Stomach (tissue), 4 donors: ENCODE measurements around the gene EIF5AL1.
"Not testable (repeated sequence)": the region's sequence is repeated elsewhere in the genome, so short reads cannot be mapped to it uniquely, and the experiment has no call there.

ENCODE experiments used
- EP300 ChIP-seq: sonication (generic); formaldehyde crosslinking; IDR thresholded peaks from one replicate; pipeline ENCODE4 v1.6.1; 2017; ENCODE audit warnings: antibody characterized with exemption
- POLR2A ChIP-seq, 4 donors: fragments of 450-650 bp; IDR thresholded peaks; one replicate each; pipeline ENCODE4 v1.6.1; 2016; ENCODE audit warnings: antibody characterized with exemption in 4 of 4, control low read depth in 2 of 4, mild to moderate bottlenecking in 1 of 4, moderate library complexity in 1 of 4
- POLR2AphosphoS5 ChIP-seq, 3 donors: sonication (generic); formaldehyde crosslinking; IDR thresholded peaks; one replicate each; pipeline ENCODE4 v1.6.1; 2016; ENCODE audit warnings: antibody characterized with exemption in 3 of 3
- TF ChIP-seq, protein P1 (sequence below), 7 experiments: fragments of 450-650 bp in 4 of 7; fragments of 200-600 bp in 3 of 7; sonication (generic) in 3 of 7; IDR thresholded peaks; one replicate each; pipeline ENCODE4 v1.5.1; 2016 to 2019; ENCODE audit warnings: antibody characterized with exemption in 7 of 7, control low read depth in 2 of 7, mild to moderate bottlenecking in 1 of 7

GRCh38 chr10:79533142-79533902 lies 21.0 kb downstream of the EIF5AL1 start:
- TF ChIP-seq, protein P1, sequence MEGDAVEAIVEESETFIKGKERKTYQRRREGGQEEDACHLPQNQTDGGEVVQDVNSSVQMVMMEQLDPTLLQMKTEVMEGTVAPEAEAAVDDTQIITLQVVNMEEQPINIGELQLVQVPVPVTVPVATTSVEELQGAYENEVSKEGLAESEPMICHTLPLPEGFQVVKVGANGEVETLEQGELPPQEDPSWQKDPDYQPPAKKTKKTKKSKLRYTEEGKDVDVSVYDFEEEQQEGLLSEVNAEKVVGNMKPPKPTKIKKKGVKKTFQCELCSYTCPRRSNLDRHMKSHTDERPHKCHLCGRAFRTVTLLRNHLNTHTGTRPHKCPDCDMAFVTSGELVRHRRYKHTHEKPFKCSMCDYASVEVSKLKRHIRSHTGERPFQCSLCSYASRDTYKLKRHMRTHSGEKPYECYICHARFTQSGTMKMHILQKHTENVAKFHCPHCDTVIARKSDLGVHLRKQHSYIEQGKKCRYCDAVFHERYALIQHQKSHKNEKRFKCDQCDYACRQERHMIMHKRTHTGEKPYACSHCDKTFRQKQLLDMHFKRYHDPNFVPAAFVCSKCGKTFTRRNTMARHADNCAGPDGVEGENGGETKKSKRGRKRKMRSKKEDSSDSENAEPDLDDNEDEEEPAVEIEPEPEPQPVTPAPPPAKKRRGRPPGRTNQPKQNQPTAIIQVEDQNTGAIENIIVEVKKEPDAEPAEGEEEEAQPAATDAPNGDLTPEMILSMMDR (IDR thresholded peaks at IDR 0.05) = not testable (repeated sequence)
- TF ChIP-seq POLR2A (IDR thresholded peaks at IDR 0.05); EP300; POLR2AphosphoS5 (IDR thresholded peaks at IDR 0.05): not testable (repeated sequence)
